ENCODE data around the gene SYP.

SYP gene

GRCh38 chrX:49199906-49200771 is at the start of gene SYP:
Gene SYP (minus strand): TSS chrX:49200193. CDS start chrX:49200186, 7 bp downstream.
- peak; percentile 82 for DNase-seq (ENCODE audit: low read depth)

GRCh38 chrX:49249616-49250015 is 49.6 kb upstream of the SYP start:
- DNase-seq (ENCODE audit: low read depth) = no peak

- no peak for DNase-seq (ENCODE audit: low read depth)
Measured at GRCh38 chrX:49249071-49249470, 49.1 kb upstream of the SYP start.

GRCh38 chrX:49247916-49248811 is 48.2 kb upstream of the SYP start:
- no peak for DNase-seq (ENCODE audit: low read depth)

GRCh38 chrX:49247346-49247745 is 47.4 kb upstream of the SYP start:
- DNase-seq (ENCODE audit: low read depth) = no peak

GRCh38 chrX:49246541-49246940 is 46.5 kb upstream of the SYP start:
- no peak for DNase-seq (ENCODE audit: low read depth)

GRCh38 chrX:49244207-49244606 is 44.2 kb upstream of the SYP start:
- DNase-seq (ENCODE audit: low read depth) = no peak

GRCh38 chrX:49243166-49243565 is 43.2 kb upstream of the SYP start:
- no peak for DNase-seq (ENCODE audit: low read depth)

- DNase-seq (ENCODE audit: low read depth) = no peak
Measured at GRCh38 chrX:49242545-49243066, 42.6 kb upstream of the SYP start.

GRCh38 chrX:49238735-49239134 is 38.7 kb upstream of the SYP start:
- no peak for DNase-seq (ENCODE audit: low read depth)

GRCh38 chrX:49237060-49237459 is 37.1 kb upstream of the SYP start:
- no peak for DNase-seq (ENCODE audit: low read depth)

GRCh38 chrX:49233887-49234555 is 34.0 kb upstream of the SYP start:
- no peak for DNase-seq (ENCODE audit: low read depth)

GRCh38 chrX:49233176-49233575 is 33.2 kb upstream of the SYP start, which contains the start of gene CACNA1F:
Gene CACNA1F (minus strand): TSS chrX:49233340. CDS start chrX:49233309, 31 bp downstream.
- DNase-seq (ENCODE audit: low read depth) = no peak

- DNase-seq (ENCODE audit: low read depth) = no peak
Measured at GRCh38 chrX:49232525-49232924, 32.5 kb upstream of the SYP start.

GRCh38 chrX:49231333-49232000 is 31.5 kb upstream of the SYP start:
- no peak for DNase-seq (ENCODE audit: low read depth)

- DNase-seq (ENCODE audit: low read depth) = peak; percentile 16
Measured at GRCh38 chrX:49230500-49231232, 30.7 kb upstream of the SYP start.

GRCh38 chrX:49228185-49228584 is 28.2 kb upstream of the SYP start:
- DNase-seq (ENCODE audit: low read depth) = no peak

- no peak for DNase-seq (ENCODE audit: low read depth)
Measured at GRCh38 chrX:49227726-49228125, 27.7 kb upstream of the SYP start.

GRCh38 chrX:49226946-49227345 is 27.0 kb upstream of the SYP start:
- no peak for DNase-seq (ENCODE audit: low read depth)

GRCh38 chrX:49225858-49226257 is 25.9 kb upstream of the SYP start:
- DNase-seq (ENCODE audit: low read depth) = no peak

GRCh38 chrX:49221868-49222267 is 21.9 kb upstream of the SYP start:
- DNase-seq (ENCODE audit: low read depth) = no peak
